Stimulated activated CD4-positive, alpha-beta T cell treated with anti-CD3 and anti-CD28 coated beads, Interleukin-15, amount 100 ng/mL, for 1 hour (primary cell): Measurements from ENCODE around the gene VPS37D.
"Not testable (repeated sequence)": the region's sequence is repeated elsewhere in the genome, so short reads cannot be mapped to it uniquely, and the experiment has no call there.

ENCODE experiments used
- DNase-seq, 2 donors: peaks; one replicate each; pipeline ENCODE4 v3.0.0-alpha.2; 2020; ENCODE audit warnings: low read depth in 1 of 2, low spot score in 1 of 2

VPS37D gene

GRCh38 chr7:73645643-73646174 is 21.9 kb upstream of the VPS37D start:
- no peak for DNase-seq

- DNase-seq = no peak
Measured at GRCh38 chr7:73646785-73647724, 20.6 kb upstream of the VPS37D start.

DNA sequence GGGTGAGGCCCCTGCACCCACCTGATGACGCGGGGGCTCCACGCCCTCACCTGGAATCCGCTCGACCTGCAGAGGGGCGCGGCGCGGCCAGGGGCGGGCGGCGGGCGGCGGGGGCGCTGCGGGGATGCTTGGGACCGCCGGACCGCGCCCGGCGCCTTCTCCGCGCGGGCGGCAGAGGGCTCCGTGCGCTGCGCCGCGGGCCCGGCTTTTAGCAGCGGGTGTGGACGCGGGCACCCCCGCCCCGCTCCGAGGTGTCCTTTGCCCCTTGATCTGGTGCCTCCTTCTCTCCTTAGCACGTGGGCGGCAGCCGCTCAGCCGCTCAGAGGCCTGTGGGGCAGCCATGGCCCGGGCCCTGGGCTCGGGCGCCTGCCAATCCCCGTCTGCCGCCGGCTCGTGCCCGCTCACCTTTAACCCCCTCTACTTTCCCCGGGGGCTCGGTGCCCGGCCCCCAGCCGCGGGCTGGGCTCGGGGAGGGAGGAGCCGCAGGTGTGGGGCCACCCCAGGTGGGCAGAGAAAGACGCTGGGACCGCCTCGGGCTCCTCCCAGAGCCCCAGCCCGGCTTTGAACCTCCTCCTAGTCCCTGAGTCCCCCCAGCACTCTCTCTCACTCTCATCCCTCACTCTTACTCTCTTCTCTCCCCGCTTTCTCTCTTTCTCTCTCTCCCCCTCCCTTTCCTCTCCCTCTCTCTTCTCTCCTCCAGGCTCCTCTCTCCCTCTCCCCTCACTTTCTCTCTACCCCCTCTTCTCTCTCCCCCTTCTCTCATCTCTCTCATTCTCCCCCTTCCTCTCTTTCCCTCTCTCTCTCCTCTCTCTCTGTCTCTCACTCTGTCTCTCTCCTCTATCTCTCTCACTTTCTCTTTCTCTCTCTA is 19.7 kb upstream of the VPS37D start:
- DNase-seq = no peak

GRCh38 chr7:73648593-73649332 is 18.9 kb upstream of the VPS37D start:
- DNase-seq = no peak

GRCh38 chr7:73649576-73649975 is 18.1 kb upstream of the VPS37D start:
- DNase-seq = no peak

GRCh38 chr7:73650524-73650923 is 17.1 kb upstream of the VPS37D start:
- DNase-seq = no peak

DNA sequence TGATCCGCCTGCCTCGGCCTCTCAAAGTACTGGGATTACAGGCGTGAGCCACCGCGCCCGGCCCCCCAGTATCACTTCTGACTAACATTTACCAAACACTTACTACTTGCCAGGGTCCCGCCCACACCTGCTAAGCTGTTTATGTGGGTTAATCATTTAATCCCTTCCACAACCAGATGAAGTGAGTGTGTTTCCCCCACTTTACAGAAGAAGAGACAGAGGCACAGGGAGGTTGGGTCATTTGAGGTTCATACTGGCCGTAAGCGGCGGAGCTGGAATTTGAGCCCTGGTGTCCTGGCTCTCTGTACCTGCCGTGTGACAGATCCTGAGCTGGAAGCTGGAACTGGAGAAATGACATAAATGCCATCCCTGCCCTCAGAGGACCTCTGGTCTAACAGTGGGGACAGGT is 15.1 kb upstream of the VPS37D start:
- no peak for DNase-seq

GRCh38 chr7:73655309-73655708 is 12.3 kb upstream of the VPS37D start:
- DNase-seq = not testable (repeated sequence)

GRCh38 chr7:73659983-73660382 is 7.6 kb upstream of the VPS37D start:
- no peak for DNase-seq

- DNase-seq = not testable (repeated sequence)
Measured at GRCh38 chr7:73660594-73660993, 7.0 kb upstream of the VPS37D start.

- DNase-seq = no peak
Measured at GRCh38 chr7:73663033-73663432, 4.6 kb upstream of the VPS37D start.

GRCh38 chr7:73668103-73668885 is 663 bp downstream of the VPS37D start:
- DNase-seq = no peak

DNA sequence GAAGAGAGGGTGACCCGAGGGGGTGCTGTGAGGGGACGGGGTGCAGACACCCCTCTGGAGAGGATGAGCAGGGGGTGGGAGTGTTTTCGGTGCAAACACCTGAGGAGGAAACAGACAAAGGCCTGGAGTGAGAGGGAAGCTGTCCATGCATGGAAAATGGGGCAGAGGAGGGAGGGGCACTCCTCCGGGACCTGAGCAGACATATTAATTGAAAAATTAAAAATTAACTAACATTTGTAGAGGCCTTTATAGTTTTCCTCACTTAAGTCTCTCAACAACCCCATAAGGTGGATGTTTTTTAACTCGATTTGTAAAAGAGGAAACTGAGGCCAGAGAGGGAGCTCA is 1.2 kb downstream of the VPS37D start:
- no peak for DNase-seq

DNA sequence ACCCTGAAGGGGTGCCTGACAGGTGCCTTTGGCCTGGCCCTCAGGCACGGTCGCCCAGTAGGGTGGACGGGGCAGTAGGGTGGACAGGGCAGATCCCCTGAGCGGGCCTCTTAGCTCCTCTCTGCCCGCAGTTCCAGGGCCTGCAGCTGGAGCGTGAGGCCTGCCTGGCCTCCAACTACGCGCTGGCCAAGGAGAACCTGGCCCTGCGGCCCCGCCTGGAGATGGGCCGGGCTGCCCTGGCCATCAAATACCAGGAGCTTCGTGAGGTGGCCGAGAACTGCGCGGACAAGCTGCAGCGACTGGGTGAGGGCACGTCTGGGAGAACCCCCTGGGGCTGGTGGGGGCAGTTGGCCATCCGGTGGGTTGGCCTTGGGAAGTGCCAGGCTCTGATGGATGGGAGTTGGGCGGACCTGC is 1.7 kb downstream of the VPS37D start:
- DNase-seq = no peak

DNA sequence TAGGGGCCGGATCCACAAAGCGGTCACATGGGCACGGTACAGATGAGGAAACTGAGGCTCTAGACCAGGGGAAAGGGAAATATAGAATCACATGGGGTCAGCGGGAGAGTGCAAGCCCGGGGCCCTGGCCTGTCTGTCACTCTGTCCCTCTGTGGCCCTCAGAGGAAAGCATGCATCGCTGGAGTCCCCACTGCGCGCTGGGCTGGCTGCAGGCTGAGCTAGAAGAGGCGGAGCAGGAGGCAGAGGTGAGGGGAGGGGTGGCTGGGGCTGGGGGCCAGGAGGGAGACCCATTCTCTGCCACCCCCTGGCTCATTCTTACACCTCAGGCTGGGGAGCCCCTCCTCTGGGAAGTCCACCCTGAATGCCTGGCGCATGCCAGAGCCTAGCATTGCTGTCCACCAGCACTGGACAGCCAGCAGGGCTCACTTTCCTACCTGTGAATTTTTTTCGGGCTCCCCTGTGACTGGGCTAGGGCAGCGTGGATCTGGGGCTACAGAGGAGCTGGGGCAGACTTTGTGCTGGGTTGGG is 2.3 kb downstream of the VPS37D start:
- no peak for DNase-seq

DNA sequence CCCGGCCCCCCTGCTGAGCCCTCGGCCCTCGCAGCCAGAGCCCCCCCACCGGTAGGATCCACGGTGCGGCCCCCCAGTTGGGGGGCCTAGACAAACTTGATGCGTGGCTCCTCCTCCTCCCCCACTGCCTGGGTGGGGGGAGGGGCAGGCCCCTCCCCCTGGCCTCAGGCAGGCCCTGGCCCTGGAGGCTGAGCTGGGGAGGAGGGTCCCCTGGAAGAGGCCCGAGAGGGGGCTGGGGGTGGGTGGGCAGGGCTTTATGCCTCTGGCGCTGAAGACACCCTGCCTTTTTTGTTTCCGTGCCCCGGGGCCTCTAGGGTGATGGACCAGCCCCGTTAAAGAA is 3.7 kb downstream of the VPS37D start:
- DNase-seq = no peak

GRCh38 chr7:73671857-73672445 is 4.3 kb downstream of the VPS37D start:
- DNase-seq = no peak

- no peak for DNase-seq
Measured at GRCh38 chr7:73674468-73675124, 7.0 kb downstream of the VPS37D start.

- not testable (repeated sequence) for DNase-seq
Measured at GRCh38 chr7:73676062-73676461, 8.4 kb downstream of the VPS37D start.
